Kidney tubule cell (primary cell): Measurements from ENCODE around the gene PRKAG2.
"Not testable (repeated sequence)": the region's sequence is repeated elsewhere in the genome, so short reads cannot be mapped to it uniquely, and the experiment has no call there.

ENCODE experiments used
- DNase-seq: peaks from one replicate; pipeline ENCODE4 v3.0.0-alpha.2; 2018; ENCODE audit warnings: low spot score

The PRKAG2 gene

DNA sequence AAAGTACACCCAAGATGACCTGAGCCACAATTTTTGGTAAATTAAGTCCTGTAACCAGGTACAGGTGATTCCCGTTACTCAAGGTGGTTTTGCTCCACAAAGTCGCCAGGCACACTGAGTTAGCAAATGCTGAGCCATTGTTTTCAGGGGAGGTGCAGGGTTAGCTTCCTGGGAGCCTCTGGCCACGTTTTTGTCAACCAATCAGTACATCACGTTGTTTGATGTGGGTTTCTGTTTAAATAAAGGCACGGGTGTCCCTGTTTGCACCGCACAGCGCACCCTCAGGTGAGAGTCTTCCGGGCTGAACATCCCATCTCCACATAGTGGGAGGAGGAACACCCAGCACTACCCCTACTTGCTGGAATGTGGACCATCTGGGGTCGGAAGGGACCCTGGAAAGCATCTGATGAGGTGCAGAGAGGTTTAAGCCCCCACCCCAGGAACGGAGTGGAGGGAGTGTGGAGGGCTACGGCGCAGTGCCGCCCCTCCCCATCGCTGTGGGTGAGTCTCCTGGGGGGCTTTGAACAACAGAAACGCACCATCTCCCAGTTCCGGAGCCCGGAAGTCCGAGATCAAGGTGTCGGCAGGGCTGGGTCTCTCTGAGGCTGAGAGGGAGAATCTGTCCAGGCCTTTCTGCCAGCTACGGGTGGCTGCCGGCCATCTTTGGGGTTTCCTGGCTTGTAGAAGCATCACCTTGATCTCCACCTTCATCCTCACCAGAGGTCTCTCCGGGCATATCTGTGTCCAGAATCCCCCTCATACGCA lies 42.5 kb downstream of the PRKAG2 start:
- no peak for DNase-seq

- no peak for DNase-seq
Observed at GRCh38 chr7:151833691-151834090, 43.2 kb downstream of the PRKAG2 start.

DNA sequence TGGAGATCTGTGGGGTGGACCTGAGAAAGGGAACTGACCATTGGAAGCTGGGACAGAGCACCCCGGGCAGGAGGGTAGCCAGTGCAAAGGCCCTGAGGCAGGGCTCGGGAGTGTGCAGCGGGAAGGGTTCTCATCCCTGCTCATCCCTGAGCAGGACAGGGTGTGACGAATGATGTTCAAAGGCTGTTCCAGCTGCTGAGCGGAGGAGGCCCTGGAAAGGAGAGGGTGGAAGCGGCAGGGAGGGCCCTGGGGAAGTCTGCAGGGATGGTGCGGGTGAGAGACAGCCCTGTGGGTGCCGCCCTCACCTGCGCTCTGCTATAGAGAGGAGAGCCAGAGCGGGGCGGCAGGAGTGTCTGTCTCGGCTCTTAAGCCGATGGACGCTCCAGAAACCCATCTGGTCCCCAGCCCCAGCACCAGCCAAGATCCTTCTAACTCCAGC lies 43.7 kb downstream of the PRKAG2 start:
- DNase-seq = no peak

GRCh38 chr7:151832656-151833055 lies 44.3 kb downstream of the PRKAG2 start:
- no peak for DNase-seq

GRCh38 chr7:151832138-151832537 lies 44.8 kb downstream of the PRKAG2 start:
- no peak for DNase-seq

DNA sequence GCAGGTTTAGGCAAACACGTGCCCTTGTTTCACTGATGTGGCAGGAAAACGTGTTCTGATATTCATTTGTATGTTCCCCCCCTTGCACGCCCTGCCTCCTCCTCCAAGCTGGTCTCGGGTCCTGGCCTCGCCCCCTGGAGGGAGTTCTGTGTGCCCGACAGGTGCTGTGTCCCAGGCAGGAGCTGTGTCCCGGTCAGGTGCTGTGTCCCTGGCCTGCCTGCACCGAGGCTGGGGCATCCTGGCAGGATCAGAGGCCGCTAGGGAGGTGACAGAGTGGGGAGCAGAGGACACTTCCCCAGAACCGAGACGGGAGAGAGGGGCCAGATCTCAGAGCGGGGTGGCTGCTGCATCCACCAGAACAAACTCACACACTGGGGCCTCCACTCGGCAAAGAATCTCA lies 45.3 kb downstream of the PRKAG2 start:
- DNase-seq = no peak

DNA sequence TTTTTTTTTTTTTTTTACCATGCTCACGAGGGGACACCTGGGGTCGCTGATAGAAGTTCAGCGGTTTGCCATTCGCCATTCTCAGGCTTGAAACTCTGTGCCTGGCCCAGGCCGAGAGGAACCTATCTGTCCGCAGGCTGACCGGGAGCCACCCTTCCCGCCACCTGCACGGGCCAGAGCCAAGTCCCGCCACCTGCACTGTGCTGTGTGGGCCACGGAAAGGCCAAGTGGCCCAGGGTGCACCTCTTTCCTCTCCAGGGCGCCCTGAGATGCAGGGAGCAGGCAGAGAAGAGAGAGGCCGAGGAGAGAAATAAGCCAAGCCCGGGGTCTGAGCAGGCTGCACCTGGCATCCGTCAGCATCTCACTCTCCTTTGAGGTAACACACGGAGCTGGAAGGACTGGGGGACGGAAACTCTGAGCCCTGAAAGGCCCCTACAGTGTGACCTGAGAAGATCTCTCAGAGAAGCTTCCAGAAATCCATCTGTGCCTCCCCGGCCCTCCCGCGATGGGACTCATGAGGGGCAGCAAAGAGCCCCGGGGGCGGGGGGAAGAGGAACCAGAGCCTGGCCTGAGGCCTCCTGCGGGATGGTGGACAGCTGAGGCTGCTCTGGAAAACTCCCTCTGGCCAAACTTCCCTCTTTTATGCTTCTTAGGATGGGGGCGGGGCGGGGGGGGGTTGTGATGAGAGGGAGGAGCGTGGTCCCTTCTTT lies 46.6 kb downstream of the PRKAG2 start:
- DNase-seq = no peak

DNA sequence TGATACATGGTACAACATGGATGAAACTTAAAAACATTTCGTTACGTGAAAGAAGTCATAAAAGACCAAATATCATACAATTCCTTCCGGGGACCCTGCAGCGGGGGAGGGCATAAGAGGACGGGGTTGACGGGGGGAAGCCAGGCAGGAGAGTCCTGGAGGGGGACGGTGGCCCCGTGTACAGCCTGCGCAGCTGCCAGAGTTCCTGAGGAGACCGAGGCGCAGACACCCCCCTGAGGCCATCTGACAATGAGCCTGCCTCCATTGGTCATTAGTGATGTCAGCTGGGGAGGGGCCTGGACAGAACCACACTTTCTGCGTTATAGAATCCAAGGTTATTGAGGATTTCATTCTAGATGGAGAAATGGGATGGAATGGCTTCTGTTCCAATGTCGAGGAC lies 47.2 kb downstream of the PRKAG2 start:
- no peak for DNase-seq

DNA sequence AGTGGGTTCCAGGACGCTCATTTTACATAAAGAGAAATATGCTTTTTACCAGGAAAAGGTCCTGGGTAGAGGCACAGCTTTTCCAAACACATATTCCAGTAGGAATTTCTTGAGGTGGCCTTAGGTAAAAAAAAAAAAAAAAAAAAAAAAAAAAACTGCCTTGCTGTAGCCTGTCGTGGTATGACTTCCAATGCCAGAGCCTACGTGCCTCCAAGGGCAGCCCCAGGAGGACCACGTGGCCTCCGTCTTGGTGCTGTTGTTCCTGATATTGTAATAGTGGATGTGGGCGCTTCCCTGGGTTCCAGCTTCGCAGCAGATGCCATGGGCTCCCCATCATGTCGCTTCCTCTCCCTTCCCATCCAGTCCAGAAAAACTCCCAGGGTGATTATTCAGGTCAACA lies 49.3 kb downstream of the PRKAG2 start:
- DNase-seq = no peak

GRCh38 chr7:151826316-151826715 lies 50.6 kb downstream of the PRKAG2 start:
- not testable (repeated sequence) for DNase-seq

DNA sequence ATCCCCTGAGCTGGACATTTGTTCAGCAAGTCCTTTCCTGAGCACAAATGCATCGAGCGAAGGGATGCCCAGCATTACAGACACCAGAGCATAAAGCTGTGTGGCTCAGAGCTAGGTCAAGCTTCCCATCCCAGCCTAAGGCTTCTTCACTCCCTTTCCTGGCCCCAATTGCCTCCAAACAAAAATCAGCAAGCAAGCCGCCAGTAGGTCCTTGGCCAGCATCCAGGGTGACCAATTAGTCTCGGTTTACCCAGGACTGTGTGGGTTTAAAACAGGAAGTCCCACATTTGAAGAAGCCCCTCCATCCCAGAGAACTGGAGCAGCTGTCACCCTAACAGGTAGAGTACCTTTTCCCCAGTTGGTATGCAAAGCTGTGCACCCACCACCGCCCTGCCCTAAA lies 51.2 kb downstream of the PRKAG2 start:
- no peak for DNase-seq

DNA sequence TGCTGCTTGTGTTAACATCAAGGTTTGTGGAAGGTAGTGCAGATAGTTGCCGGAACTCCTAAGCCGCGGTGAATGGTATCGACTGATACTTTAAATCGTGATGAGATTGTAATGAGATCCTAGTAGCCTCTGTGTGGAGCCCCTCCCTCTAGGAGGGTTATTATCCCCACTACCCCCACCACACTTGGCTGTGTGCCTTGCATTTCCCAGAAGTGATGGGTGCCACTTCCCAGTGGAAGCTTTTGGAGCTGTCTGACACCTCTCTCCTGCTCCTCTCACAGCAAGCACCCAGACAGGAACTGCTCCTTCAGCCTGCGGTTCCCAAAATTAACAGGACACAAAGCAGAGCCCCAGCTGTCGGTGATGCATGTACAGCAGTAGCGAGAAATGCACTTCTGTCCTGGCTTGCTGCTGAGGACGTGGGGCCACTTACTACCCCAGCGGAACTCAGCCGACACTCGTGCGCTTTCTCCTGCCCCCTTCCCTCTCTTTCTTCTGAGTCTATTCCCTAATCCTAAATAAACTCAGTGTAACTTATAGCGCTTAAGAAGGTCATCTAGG lies 52.5 kb downstream of the PRKAG2 start:
- DNase-seq = no peak

- DNase-seq = no peak
Observed at GRCh38 chr7:151823566-151824372, 53.1 kb downstream of the PRKAG2 start.

DNA sequence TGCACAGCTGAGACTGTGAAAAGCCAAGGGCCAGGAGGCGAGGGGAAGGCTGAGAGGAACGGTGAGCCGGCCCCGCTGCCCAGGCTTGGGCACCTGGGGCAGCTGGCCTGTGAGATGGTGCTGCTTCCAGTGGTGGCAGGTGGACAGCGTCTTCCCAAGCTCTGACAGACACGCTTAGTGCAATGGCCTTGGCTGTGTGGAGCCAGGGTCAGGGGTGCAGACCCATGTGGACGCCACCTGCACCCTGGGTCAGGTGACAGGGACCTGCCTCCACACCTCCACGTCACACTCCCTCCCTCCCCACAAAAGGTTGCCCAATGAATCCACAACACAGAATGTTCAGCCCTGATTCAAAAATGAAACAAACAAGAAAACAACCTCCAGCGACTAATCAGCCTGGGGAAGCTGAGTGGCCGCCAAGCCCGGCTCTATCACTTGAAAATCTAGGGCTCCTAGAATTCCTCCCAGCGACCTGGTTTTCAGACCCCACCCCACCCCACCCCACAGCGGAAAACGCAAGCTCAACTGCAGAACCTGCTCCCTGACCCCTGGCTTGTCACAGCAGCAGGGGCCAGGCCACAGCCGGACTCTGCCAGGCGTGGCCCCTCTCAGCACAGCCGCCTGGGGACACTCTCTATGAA lies 54.3 kb downstream of the PRKAG2 start:
- no peak for DNase-seq

- no peak for DNase-seq
Observed at GRCh38 chr7:151821806-151822540, 54.9 kb downstream of the PRKAG2 start.

GRCh38 chr7:151821226-151821625 lies 55.7 kb downstream of the PRKAG2 start:
- no peak for DNase-seq

- no peak for DNase-seq
Observed at GRCh38 chr7:151820491-151821105, 56.3 kb downstream of the PRKAG2 start.

DNA sequence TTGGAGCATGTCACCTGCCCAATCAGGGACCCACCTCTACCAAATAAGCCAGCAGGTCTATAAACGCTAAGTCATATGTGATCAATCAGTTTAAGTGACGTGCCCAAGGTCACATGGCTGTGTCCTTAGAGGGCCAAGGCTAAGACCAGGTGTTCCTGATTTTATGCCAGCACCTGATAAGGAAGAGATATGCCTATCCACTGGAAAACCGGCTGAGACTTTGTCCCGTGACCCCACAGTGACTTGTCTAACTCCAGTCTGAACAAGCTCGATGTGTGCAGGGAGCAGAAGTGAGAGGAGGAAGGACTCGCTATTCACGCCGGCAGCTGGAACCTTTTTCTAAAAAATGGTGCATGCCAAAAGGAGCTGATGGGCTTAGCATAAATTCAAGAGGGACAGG lies 57.0 kb downstream of the PRKAG2 start:
- DNase-seq = no peak

DNA sequence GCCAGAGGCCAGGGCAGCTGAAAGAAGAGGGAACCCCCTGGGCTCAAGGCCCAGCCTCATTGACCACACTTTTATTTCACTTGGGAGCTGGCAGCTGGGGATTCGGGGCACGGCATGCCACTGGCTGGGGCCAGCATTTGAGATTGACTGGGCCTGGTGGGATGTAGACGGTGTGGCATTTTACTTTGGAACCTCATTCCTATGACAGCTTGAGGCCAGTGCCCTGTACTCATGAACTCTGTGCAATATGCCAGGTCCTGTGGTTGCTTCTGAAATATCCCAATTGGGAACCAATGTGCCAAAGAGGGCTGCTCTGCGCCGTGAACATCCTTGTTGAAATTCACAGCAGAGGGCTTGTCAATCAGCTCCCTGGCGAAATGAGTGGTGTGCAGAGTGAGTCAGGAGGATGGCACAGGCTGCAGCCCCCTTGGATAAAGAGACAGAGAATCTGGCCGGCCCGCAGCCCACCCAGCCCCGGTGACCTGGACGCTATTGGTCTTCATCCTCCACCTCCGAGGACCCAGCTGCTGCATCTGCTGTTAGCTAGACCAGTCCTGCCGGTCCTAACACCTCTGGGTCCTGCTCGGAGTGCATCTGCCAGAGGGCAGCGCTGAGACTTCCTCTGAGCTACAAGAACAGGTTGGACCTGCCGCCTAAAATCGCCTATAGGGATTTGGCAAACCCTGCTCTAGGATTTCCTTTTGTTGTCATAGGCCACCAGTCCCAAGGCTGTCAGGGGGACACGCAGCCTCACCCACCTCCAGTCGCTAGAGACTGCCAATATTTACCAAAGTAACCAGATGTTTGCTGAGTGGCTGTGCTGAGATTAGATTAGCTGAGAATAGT lies 58.0 kb downstream of the PRKAG2 start:
- DNase-seq = no peak
